SK-N-SH (cell line): ENCODE data around the gene CASK. TPM values are rescaled to one million over a fixed set of nuclear protein-coding genes. Genes with fewer than 3 reads are reported as not detected.

Source experiments
- CTCF ChIA-PET: fragments of 300-600, 350-600 bp; formaldehyde crosslinking; extraction: SDS; loops from one replicate; lab custom pipeline; 2021; lab: Yijun Ruan, JAX
- POLR2A ChIA-PET: fragments of 350-600 bp; sonication (Branson Sonifier 250); formaldehyde crosslinking; extraction: SDS; loops from one replicate; lab custom pipeline; 2020; ENCODE audit warnings: antibody characterized with exemption, inconsistent platforms; lab: Yijun Ruan, JAX
- DNase-seq: peaks from one replicate; pipeline ENCODE4 v3.0.0; 2012
- H2AFZ ChIP-seq: fragments of 200-600 bp; sonication (generic); 2 replicates; pipeline ENCODE4 v1.8.1; 2016; ENCODE audit warnings: antibody characterized with exemption, mild to moderate bottlenecking, low read depth
- H3F3A ChIP-seq: fragments of 200-600 bp; sonication (generic); replicated peaks from 2 replicates; pipeline ENCODE3; 2016; ENCODE audit warnings: antibody characterized with exemption, mild to moderate bottlenecking; ENCODE audit not compliant: insufficient read depth
- H3K27ac ChIP-seq, 2 experiments: fragments of 200-500 bp in 1 of 2; fragments of 200-600 bp in 1 of 2; sonication (Bioruptor generic) in 1 of 2; sonication (generic), shearing (Covaris generic) in 1 of 2; 2 replicates each; pipeline versions ENCODE4 v1.5.1 to v1.6.1; 2014 to 2016; ENCODE audit warnings: low read depth in 2 of 2, inconsistent platforms in 1 of 2, low read length in 1 of 2, mild to moderate bottlenecking in 1 of 2, mixed read lengths in 1 of 2
- H3K27me3 ChIP-seq: fragments of 200-600 bp; sonication (generic), shearing (Covaris generic); 2 replicates; pipeline ENCODE4 v1.6.1; 2016; ENCODE audit warnings: mixed run types; ENCODE audit not compliant: insufficient read depth
- H3K36me3 ChIP-seq, 2 experiments: fragments of 200-500 bp in 1 of 2; fragments of 200-600 bp in 1 of 2; sonication (Bioruptor generic) in 1 of 2; sonication (generic) in 1 of 2; replicated peaks in 1 of 2; 2 replicates each; pipeline versions ENCODE3 to v1.5.1; 2014 to 2016; ENCODE audit warnings: low read length in 1 of 2, mild to moderate bottlenecking in 1 of 2; ENCODE audit not compliant: insufficient read depth in 2 of 2, control insufficient read depth in 1 of 2
- H3K4me1 ChIP-seq, 2 experiments: fragments of 200-500 bp in 1 of 2; fragments of 200-600 bp in 1 of 2; sonication (Bioruptor generic) in 1 of 2; sonication (generic), shearing (Covaris generic) in 1 of 2; 2 replicates each; pipeline versions ENCODE4 v1.5.1 to v1.6.1; 2014 to 2016; ENCODE audit warnings: low read depth in 1 of 2, low read length in 1 of 2, mixed run types in 1 of 2; ENCODE audit not compliant: insufficient read depth in 2 of 2, control insufficient read depth in 1 of 2
- H3K4me2 ChIP-seq: fragments of 200-600 bp; sonication (generic), shearing (Covaris generic); 2 replicates; pipeline ENCODE4 v1.6.1; 2017; ENCODE audit warnings: mixed run types
- H3K4me3 ChIP-seq, 2 experiments: fragments of 200-500 bp in 1 of 2; fragments of 200-600 bp in 1 of 2; sonication (Bioruptor generic) in 1 of 2; sonication (generic), shearing (Covaris generic) in 1 of 2; 2 replicates each; pipeline versions ENCODE4 v1.5.1 to v1.8.1; 2014 to 2016; ENCODE audit warnings: low read depth in 2 of 2, inconsistent platforms in 1 of 2, low read length in 1 of 2, mild to moderate bottlenecking in 1 of 2, mixed read lengths in 1 of 2, moderate library complexity in 1 of 2
- H3K79me2 ChIP-seq: fragments of 200-600 bp; sonication (generic); 2 replicates; pipeline ENCODE4 v1.8.1; 2017; ENCODE audit warnings: mild to moderate bottlenecking; ENCODE audit not compliant: insufficient read depth
- H3K9ac ChIP-seq: fragments of 200-600 bp; sonication (generic); 2 replicates; pipeline ENCODE4 v1.6.1; 2017; ENCODE audit warnings: mixed run types
- H3K9me2 ChIP-seq: fragments of 200-600 bp; sonication (generic); 2 replicates; pipeline ENCODE4 v1.6.1; 2017; ENCODE audit warnings: mixed run types
- H3K9me3 ChIP-seq: fragments of 200-600 bp; sonication (generic); 2 replicates; pipeline ENCODE4 v1.6.1; 2017; ENCODE audit warnings: mixed run types, mild to moderate bottlenecking, moderate library complexity
- H4K20me1 ChIP-seq: fragments of 200-600 bp; sonication (generic); 2 replicates; pipeline ENCODE4 v1.6.1; 2017; ENCODE audit warnings: mild to moderate bottlenecking, mixed run types; ENCODE audit not compliant: insufficient read depth
- EP300 ChIP-seq, 2 experiments: IDR thresholded peaks; 2 replicates each; pipeline versions ENCODE4 v1.4.0 to v1.6.1; 2012; ENCODE audit warnings: borderline replicate concordance in 1 of 2, low read depth in 1 of 2, low read length in 1 of 2
- FOSL2 ChIP-seq: IDR thresholded peaks from 2 replicates; pipeline ENCODE4 v1.4.0; 2012; ENCODE audit warnings: low read depth, mild to moderate bottlenecking, moderate library complexity, borderline replicate concordance
- FOXM1 ChIP-seq: IDR thresholded peaks from 2 replicates; pipeline ENCODE4 v1.4.0; 2012; ENCODE audit warnings: low read depth, mild to moderate bottlenecking
- GABPA ChIP-seq: IDR thresholded peaks from 2 replicates; pipeline ENCODE4 v1.4.0; 2012; ENCODE audit warnings: low read depth, mild to moderate bottlenecking
- PBX3 ChIP-seq: IDR thresholded peaks from 2 replicates; pipeline ENCODE4; 2012
- RCOR1 ChIP-seq: fragments of 150-350 bp; IDR thresholded peaks from 2 replicates; pipeline ENCODE4 v1.6.1; 2017; ENCODE audit warnings: antibody characterized with exemption, low read length
- RFX5 ChIP-seq: IDR thresholded peaks from 2 replicates; pipeline ENCODE4 v1.6.1; 2012; ENCODE audit warnings: mild to moderate bottlenecking, improper control_type of control experiment, low read length
- TCF12 ChIP-seq: IDR thresholded peaks from 2 replicates; pipeline ENCODE4 v1.4.0; 2012
- TEAD4 ChIP-seq: IDR thresholded peaks from 2 replicates; pipeline ENCODE4 v1.4.0; 2012; ENCODE audit warnings: mild to moderate bottlenecking, borderline replicate concordance; ENCODE audit not compliant: insufficient read depth
- YY1 ChIP-seq: IDR thresholded peaks from 2 replicates; pipeline ENCODE4 v1.4.0; 2012; ENCODE audit warnings: low read depth, mild to moderate bottlenecking
- WGBS: methylation state at CpG from one replicate; pipeline ENCODE4 v1.1.6; 2017; ENCODE audit warnings: low lambda C conversion rate; 5-methylcytosine and 5-hydroxymethylcytosine counted together
- polyA plus RNA-seq, 3 experiments: library from polyadenylated mRNA; depleted of rRNA; stranded (reverse); fragments of >200 nt; gene quantifications; 2 replicates each; pipeline ENCODE4 v1.2.3, GENCODE V29; 2012
- TF ChIP-seq, protein P1 (sequence below): fragments of 150-350 bp; IDR thresholded peaks from 2 replicates; pipeline ENCODE4 v1.6.1; 2016; ENCODE audit warnings: mild to moderate bottlenecking, low read depth, low read length

CASK gene
- polyA plus RNA-seq, 1 of the 3 experiments (the other 2 are of a cell fraction): 7.0 TPM

DNA sequence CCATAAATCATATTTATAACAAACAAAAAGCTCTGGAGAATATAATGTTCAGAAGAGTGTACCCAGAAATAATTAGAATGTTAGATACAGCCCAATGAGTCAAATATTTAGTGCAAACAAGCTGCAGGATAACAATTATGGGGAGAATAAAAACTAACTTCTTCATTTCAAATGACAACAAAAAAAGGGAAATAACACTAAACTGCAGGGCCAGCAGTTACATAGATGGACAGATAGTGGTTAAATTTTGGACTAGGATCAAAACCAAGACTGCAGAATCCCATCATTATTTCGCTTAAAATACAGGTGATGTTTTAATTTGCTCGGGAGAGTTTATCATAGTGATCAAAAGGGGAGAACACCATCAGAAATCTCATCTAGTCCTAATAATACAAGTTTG lies 235.2 kb downstream of the CASK start (continued):
- TF ChIP-seq PBX3 (no peak), YY1 (no peak), FOSL2 (no peak)

- ChIA-PET POLR2A (no interaction called here), CTCF (no interaction called here)
- Histone ChIP-seq H3K27ac (no peak overlapping the region), H4K20me1 (no peaks in the 10 kb centered on the region), H3K9me2 (no peaks in the 10 kb centered on the region), H3K4me2 (no peak overlapping the region), H3K79me2 (no peaks in the 10 kb centered on the region), H3K9ac (no peak overlapping the region), H3K9me3 (no peaks in the 10 kb centered on the region), H3K4me1 (no peaks in the 10 kb centered on the region), H3K36me3 (no peaks in the 10 kb centered on the region), H3K4me3 (no peak overlapping the region), H3F3A (no peaks in the 10 kb centered on the region), H2AFZ (no peak overlapping the region), H3K27me3 (no peaks in the 10 kb centered on the region; the same call in 1 of the 2 replicates)
- TF ChIP-seq RCOR1 (no peak), YY1 (no peak), TEAD4 (no peak), RFX5 (no peak), EP300 (IDR thresholded peaks at IDR 0.05; ENCODE audit: borderline replicate concordance in 1 of 2, low read depth in 1 of 2, low read length in 1 of 2) (no peak), PBX3 (no peak)
- no peak for DNase-seq
- 49% methylated on average over 4 of the region's 4 CpGs for WGBS
Measured at GRCh38 chrX:41686788-41687187, 236.6 kb downstream of the CASK start.

GRCh38 chrX:41684940-41685339 lies 238.4 kb downstream of the CASK start:
- no peaks in the 10 kb centered on the region for H3F3A ChIP-seq
- no peaks in the 10 kb centered on the region for H3K36me3 ChIP-seq
- TF ChIP-seq TCF12 (no peak), GABPA (no peak), FOXM1 (no peak), FOSL2 (no peak), RCOR1 (no peak)
- TF ChIP-seq, protein P1, sequence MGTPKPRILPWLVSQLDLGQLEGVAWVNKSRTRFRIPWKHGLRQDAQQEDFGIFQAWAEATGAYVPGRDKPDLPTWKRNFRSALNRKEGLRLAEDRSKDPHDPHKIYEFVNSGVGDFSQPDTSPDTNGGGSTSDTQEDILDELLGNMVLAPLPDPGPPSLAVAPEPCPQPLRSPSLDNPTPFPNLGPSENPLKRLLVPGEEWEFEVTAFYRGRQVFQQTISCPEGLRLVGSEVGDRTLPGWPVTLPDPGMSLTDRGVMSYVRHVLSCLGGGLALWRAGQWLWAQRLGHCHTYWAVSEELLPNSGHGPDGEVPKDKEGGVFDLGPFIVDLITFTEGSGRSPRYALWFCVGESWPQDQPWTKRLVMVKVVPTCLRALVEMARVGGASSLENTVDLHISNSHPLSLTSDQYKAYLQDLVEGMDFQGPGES: no peak
- no peak overlapping the region for H3K9ac ChIP-seq
- no peak overlapping the region for H3K27ac ChIP-seq
- no peaks in the 10 kb centered on the region for H3K4me1 ChIP-seq
- no peak overlapping the region for H3K4me2 ChIP-seq
- CTCF ChIA-PET: no interaction called here
- H3K9me3 ChIP-seq: no peaks in the 10 kb centered on the region
- no peaks in the 10 kb centered on the region for H3K9me2 ChIP-seq
- H2AFZ ChIP-seq: no peak overlapping the region
- H4K20me1 ChIP-seq: no peaks in the 10 kb centered on the region
- H3K27me3 ChIP-seq: no peaks in the 10 kb centered on the region; the same call in 1 of the 2 replicates
- WGBS: 40% methylated on average over 2 of the region's 2 CpGs
- H3K4me3 ChIP-seq: no peak overlapping the region
- DNase-seq: no peak
- H3K79me2 ChIP-seq: no peaks in the 10 kb centered on the region
- POLR2A ChIA-PET: no interaction called here
